ENCODE data around the gene TSPAN4. TPM values are rescaled to one million over a fixed set of nuclear protein-coding genes. Genes with fewer than 3 reads are reported as not detected.

The TSPAN4 gene
- total and polyA plus RNA-seq, 10 of the 15 experiments (the other 5 are each of a cell fraction or from before 2014, with no cell fraction given): 0.37 to 14.0 (median 8.5) TPM; not detected in 1

DNA sequence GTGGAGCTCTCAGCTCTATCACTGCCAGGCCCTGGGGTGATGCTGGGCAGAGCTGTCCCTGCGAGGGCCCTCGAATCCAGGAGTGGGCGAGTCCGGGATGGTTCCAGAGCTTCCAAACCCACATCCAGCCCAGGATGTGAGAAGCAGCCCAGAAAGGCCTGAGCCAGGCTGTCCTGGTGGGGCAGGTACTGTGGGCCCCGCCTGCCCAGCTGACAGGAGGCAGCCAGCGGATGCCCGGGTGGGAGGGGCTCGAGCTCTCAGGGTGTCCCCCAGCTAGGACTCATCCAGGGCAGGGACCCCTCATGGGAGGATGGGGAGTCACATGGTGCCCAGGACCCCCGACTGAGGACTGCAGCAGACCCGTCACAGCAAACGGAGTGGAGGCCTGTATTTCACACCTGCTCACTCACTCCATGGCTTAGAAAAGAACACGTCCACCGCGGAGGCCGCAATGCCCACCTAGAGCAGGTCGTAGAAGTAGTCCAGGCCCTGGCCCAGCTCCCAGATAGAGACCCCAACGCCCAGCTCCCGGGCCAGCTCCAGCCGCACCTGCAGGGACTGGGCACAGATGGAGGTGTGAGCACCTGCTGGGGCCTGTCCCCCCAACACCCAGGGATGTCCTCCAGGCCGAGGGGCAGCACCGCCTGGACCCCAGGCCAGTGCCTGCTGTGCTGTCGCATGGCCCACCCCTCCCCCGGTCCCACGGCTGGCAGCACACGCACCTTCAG, 26.9 kb downstream of the TSPAN4 start:
- ChIA-PET RAD21 (ENCODE audit: unreplicated experiment) (no interaction called here), SMC1A (ENCODE audit: uncharacterized antibody, unreplicated experiment) (no interaction called here), POLR2A (interaction anchor here (1.1 kb wide), 1 partner anchor 22 kb away, joined by 3 read pairs; no protein-coding TSS in a partner anchor), CTCF (no interaction called here)
- ATAC-seq: no peak
- intact Hi-C loops (cut with micrococcal nuclease; ENCODE audit: unreplicated experiment) (no loop called here), in situ Hi-C loops (cut with MboI) (no loop called here)
- no peak overlapping the region for H3K9ac ChIP-seq (ENCODE audit: control insufficient read depth, insufficient read depth, low read length)
- no peak overlapping the region for H3K27ac ChIP-seq (ENCODE audit: control insufficient read depth, insufficient read depth)
- TF ChIP-seq YY1 (IDR thresholded peaks at IDR 0.05; ENCODE audit: low read depth, low read length) (no peak), SIN3A (IDR thresholded peaks at IDR 0.05; ENCODE audit: low read depth, low read length) (no peak), GABPA (IDR thresholded peaks at IDR 0.05; ENCODE audit: low read depth) (no peak), PAX5 (IDR thresholded peaks at IDR 0.05; ENCODE audit: borderline replicate concordance, low read depth, low read length) (no peak), MYC (IDR thresholded peaks at IDR 0.05; ENCODE audit: insufficient read depth, insufficient read length, insufficient replicate concordance, low read length, severe bottlenecking) (no peak), DPF2 (IDR thresholded peaks at IDR 0.05) (no peak), MEF2B (IDR thresholded peaks at IDR 0.05; ENCODE audit: partially characterized antibody, poor library complexity, severe bottlenecking) (no peak), CHD2 (IDR thresholded peaks at IDR 0.05; ENCODE audit: borderline replicate concordance, low read depth, low read length) (no peak), ZNF207 (IDR thresholded peaks at IDR 0.05; ENCODE audit: borderline replicate concordance) (no peak), TCF12 (IDR thresholded peaks at IDR 0.05; ENCODE audit: low read depth, low read length) (no peak), SMAD5 (IDR thresholded peaks at IDR 0.05; ENCODE audit: low read depth) (no peak)
- TF ChIP-seq, protein P1, sequence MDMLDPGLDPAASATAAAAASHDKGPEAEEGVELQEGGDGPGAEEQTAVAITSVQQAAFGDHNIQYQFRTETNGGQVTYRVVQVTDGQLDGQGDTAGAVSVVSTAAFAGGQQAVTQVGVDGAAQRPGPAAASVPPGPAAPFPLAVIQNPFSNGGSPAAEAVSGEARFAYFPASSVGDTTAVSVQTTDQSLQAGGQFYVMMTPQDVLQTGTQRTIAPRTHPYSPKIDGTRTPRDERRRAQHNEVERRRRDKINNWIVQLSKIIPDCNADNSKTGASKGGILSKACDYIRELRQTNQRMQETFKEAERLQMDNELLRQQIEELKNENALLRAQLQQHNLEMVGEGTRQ (IDR thresholded peaks at IDR 0.05; ENCODE audit: borderline replicate concordance, low read depth, low read length): no peak
- TF ChIP-seq, protein P2, sequence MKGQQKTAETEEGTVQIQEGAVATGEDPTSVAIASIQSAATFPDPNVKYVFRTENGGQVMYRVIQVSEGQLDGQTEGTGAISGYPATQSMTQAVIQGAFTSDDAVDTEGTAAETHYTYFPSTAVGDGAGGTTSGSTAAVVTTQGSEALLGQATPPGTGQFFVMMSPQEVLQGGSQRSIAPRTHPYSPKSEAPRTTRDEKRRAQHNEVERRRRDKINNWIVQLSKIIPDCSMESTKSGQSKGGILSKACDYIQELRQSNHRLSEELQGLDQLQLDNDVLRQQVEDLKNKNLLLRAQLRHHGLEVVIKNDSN (IDR thresholded peaks at IDR 0.05; ENCODE audit: borderline replicate concordance, extremely low read length, insufficient read depth, low read depth, low read length): no peak
- TF ChIP-seq, protein P3, sequence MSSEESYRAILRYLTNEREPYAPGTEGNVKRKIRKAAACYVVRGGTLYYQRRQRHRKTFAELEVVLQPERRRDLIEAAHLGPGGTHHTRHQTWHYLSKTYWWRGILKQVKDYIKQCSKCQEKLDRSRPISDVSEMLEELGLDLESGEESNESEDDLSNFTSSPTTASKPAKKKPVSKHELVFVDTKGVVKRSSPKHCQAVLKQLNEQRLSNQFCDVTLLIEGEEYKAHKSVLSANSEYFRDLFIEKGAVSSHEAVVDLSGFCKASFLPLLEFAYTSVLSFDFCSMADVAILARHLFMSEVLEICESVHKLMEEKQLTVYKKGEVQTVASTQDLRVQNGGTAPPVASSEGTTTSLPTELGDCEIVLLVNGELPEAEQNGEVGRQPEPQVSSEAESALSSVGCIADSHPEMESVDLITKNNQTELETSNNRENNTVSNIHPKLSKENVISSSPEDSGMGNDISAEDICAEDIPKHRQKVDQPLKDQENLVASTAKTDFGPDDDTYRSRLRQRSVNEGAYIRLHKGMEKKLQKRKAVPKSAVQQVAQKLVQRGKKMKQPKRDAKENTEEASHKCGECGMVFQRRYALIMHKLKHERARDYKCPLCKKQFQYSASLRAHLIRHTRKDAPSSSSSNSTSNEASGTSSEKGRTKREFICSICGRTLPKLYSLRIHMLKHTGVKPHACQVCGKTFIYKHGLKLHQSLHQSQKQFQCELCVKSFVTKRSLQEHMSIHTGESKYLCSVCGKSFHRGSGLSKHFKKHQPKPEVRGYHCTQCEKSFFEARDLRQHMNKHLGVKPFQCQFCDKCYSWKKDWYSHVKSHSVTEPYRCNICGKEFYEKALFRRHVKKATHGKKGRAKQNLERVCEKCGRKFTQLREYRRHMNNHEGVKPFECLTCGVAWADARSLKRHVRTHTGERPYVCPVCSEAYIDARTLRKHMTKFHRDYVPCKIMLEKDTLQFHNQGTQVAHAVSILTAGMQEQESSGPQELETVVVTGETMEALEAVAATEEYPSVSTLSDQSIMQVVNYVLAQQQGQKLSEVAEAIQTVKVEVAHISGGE (CRISPR knock-in tag; IDR thresholded peaks at IDR 0.05): no peak
- TF ChIP-seq, protein P4, sequence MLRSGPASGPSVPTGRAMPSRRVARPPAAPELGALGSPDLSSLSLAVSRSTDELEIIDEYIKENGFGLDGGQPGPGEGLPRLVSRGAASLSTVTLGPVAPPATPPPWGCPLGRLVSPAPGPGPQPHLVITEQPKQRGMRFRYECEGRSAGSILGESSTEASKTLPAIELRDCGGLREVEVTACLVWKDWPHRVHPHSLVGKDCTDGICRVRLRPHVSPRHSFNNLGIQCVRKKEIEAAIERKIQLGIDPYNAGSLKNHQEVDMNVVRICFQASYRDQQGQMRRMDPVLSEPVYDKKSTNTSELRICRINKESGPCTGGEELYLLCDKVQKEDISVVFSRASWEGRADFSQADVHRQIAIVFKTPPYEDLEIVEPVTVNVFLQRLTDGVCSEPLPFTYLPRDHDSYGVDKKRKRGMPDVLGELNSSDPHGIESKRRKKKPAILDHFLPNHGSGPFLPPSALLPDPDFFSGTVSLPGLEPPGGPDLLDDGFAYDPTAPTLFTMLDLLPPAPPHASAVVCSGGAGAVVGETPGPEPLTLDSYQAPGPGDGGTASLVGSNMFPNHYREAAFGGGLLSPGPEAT (IDR thresholded peaks at IDR 0.05; ENCODE audit: low read depth): no peak
- no peak overlapping the region for H2AFZ ChIP-seq (ENCODE audit: control insufficient read depth, low read depth, low read length)
- H3K4me2 ChIP-seq (ENCODE audit: control insufficient read depth, insufficient read depth): no peak overlapping the region
- no peaks in the 10 kb centered on the region; a peak in 1 of 4 replicates for H3K36me3 ChIP-seq (ENCODE audit: control insufficient read depth in 2 of 2, insufficient read depth in 2 of 2, low read length in 1 of 2)
- no peak for DNase-seq (ENCODE audit: low read depth, low spot score)
- 87% methylated on average over 25 of the region's 25 CpGs for WGBS (ENCODE audit: insufficient coverage, insufficient replicate concordance, low lambda C conversion rate, missing lambda C conversion rate)
- H3K9me3 ChIP-seq (replicated peaks; ENCODE audit: control insufficient read depth, insufficient read depth, low read length): no peaks in the 10 kb centered on the region
- no peaks in the 10 kb centered on the region for H3K79me2 ChIP-seq (ENCODE audit: control insufficient read depth, insufficient read depth, low read length)
- H3K4me3 ChIP-seq: no peak overlapping the region
- no TSS peak for BruUV-seq (replicated peaks)
- H3K4me1 ChIP-seq (ENCODE audit: control insufficient read depth, insufficient read depth, low read length): no peaks in the 10 kb centered on the region
- H3K27me3 ChIP-seq (replicated peaks in 1 of 2; ENCODE audit: control insufficient read depth in 2 of 2, insufficient read depth in 2 of 2, low read length in 1 of 2): no peaks in the 10 kb centered on the region
- no peaks in the 10 kb centered on the region for H4K20me1 ChIP-seq (ENCODE audit: control insufficient read depth, insufficient read depth)
- no peak for FAIRE-seq
